A549 treated with GW870086 at 1 μM for 4 hours (cell line): ENCODE measurements around the gene ARHGAP18. TPM values are rescaled to one million over a fixed set of nuclear protein-coding genes. Genes with fewer than 3 reads are reported as not detected.

Experiments
- total RNA-seq: library from RNA; stranded (reverse); fragments of 200-300 nt; extraction: Qiagen RNA extraction; gene quantifications from 5 replicates; pipeline ENCODE4 v1.2.3, GENCODE V29; 2022; ENCODE audit warnings: low read depth

The ARHGAP18 gene
- 4.5 to 5.6 TPM (median 4.8 TPM) in 5 replicates for total RNA-seq

GRCh38 chr6:129709769-129710449, at the start of gene ARHGAP18:
ARHGAP18 (minus strand) TSS chr6:129710177; CDS start chr6:129710136, 41 bp downstream.

Other genes starting within 250 kb of the ARHGAP18 start
- gene TMEM244, start 151.1 kb upstream of the ARHGAP18 start, total RNA-seq, result not detected in 5 replicates